Measurements from ENCODE around the gene FYN.

The FYN gene

GRCh38 chr6:111612379-111612778 is 260.9 kb downstream of the FYN start:
- Mint-ChIP-seq H3K36me3 (ENCODE audit: low read depth) (no peaks in the 10 kb centered on the region), H3K4me1 (peaks cover 44% of the 10 kb centered on the region), H3K27me3 (ENCODE audit: low read depth) (peaks cover 9% of the 10 kb centered on the region), H3K4me3 (no peak overlapping the region), H3K9me3 (peaks cover 5% of the 10 kb centered on the region), H3K27ac (no peak overlapping the region)
- TF ChIP-seq CTCF (IDR thresholded peaks at IDR 0.05; ENCODE audit: unreplicated experiment in 3 of 3): no peak

GRCh38 chr6:111610548-111611172 is 262.6 kb downstream of the FYN start:
- no peak for TF ChIP-seq CTCF (IDR thresholded peaks at IDR 0.05; ENCODE audit: unreplicated experiment in 3 of 3)
- Mint-ChIP-seq H3K27ac (peak overlapping the region; percentile 60 to 75 (median 61)), H3K4me3 (no peak overlapping the region), H3K27me3 (ENCODE audit: low read depth) (peaks cover 9% of the 10 kb centered on the region), H3K36me3 (ENCODE audit: low read depth) (no peaks in the 10 kb centered on the region), H3K4me1 (peaks cover 48% of the 10 kb centered on the region), H3K9me3 (peaks cover 5% of the 10 kb centered on the region)

Data from nephron (organoid).